HepG2 (cell line): ENCODE data around the gene ZNF618. TPM values are rescaled to one million over a fixed set of nuclear protein-coding genes. Genes with fewer than 3 reads are reported as not detected.

Experiments
- BRCA1 ChIP-seq: sonication (generic); formaldehyde crosslinking; IDR thresholded peaks from 2 replicates; pipeline ENCODE4 v1.4.0; 2020; ENCODE audit warnings: missing genetic modification reagents
- KDM5B ChIP-seq: sonication (generic); formaldehyde crosslinking; IDR thresholded peaks from 2 replicates; pipeline ENCODE4 v1.4.0; 2020; ENCODE audit warnings: missing genetic modification reagents, mild to moderate bottlenecking, borderline replicate concordance
- KLF13 ChIP-seq: sonication (generic); formaldehyde crosslinking; IDR thresholded peaks from 2 replicates; pipeline ENCODE4 v1.4.0; 2020; ENCODE audit warnings: mild to moderate bottlenecking, missing genetic modification reagents
- RFX1 ChIP-seq: fragments of 450-650 bp; IDR thresholded peaks from 2 replicates; pipeline ENCODE4 v1.6.1; 2017
- RFX5 ChIP-seq: IDR thresholded peaks from 2 replicates; pipeline ENCODE4 v1.6.1; 2011; ENCODE audit warnings: low read depth, low read length, improper control_type of control experiment
- SMAD9 ChIP-seq: sonication (generic); formaldehyde crosslinking; IDR thresholded peaks from 2 replicates; pipeline ENCODE4 v1.5.1; 2020; ENCODE audit warnings: mild to moderate bottlenecking, missing genetic modification reagents
- TBL1XR1 ChIP-seq: fragments of 150-350 bp; IDR thresholded peaks from 2 replicates; pipeline ENCODE4 v1.6.1; 2014; ENCODE audit warnings: borderline replicate concordance, low read length; ENCODE audit not compliant: partially characterized antibody
- TBP ChIP-seq: sonication (generic); formaldehyde crosslinking; IDR thresholded peaks from 2 replicates; pipeline ENCODE4 v1.5.0; 2020; ENCODE audit warnings: missing genetic modification reagents
- TEAD3 ChIP-seq: optimal IDR thresholded peaks from 2 replicates; pipeline ENCODE3; 2016; ENCODE audit warnings: borderline replicate concordance
- ZFYVE20 ChIP-seq: sonication (generic); formaldehyde crosslinking; IDR thresholded peaks from 2 replicates; pipeline ENCODE4 v1.8.0; 2023; ENCODE audit warnings: low read depth, mild to moderate bottlenecking, moderate library complexity, missing genetic modification reagents, borderline replicate concordance
- ZNF333 ChIP-seq: sonication (generic); formaldehyde crosslinking; IDR thresholded peaks from 2 replicates; pipeline ENCODE4 v1.4.0; 2020; ENCODE audit warnings: mild to moderate bottlenecking, missing genetic modification reagents, borderline replicate concordance
- ZNF484 ChIP-seq: sonication (generic); formaldehyde crosslinking; IDR thresholded peaks from 2 replicates; pipeline ENCODE4 v1.5.1; 2020; ENCODE audit warnings: mild to moderate bottlenecking, low read depth, missing genetic modification reagents, borderline replicate concordance
- ZNF562 ChIP-seq: sonication (generic); formaldehyde crosslinking; IDR thresholded peaks from 2 replicates; pipeline ENCODE4 v1.8.0; 2022; ENCODE audit warnings: missing genetic modification reagents, borderline replicate concordance
- ZNF7 ChIP-seq: IDR thresholded peaks from 2 replicates; pipeline ENCODE4 v1.6.1; 2016; ENCODE audit warnings: missing biosample characterization, missing genetic modification reagents
- ZNF775 ChIP-seq: sonication (generic); formaldehyde crosslinking; IDR thresholded peaks from 2 replicates; pipeline ENCODE4 v1.4.0; 2020; ENCODE audit warnings: missing genetic modification reagents, mild to moderate bottlenecking, moderate library complexity, borderline replicate concordance
- ZNF776 ChIP-seq: sonication (generic); formaldehyde crosslinking; IDR thresholded peaks from 2 replicates; pipeline ENCODE4 v1.4.0; 2020; ENCODE audit warnings: mild to moderate bottlenecking, missing genetic modification reagents
- polyA plus RNA-seq, 8 experiments: library from polyadenylated mRNA; depleted of rRNA in 3 of 8; stranded (reverse) in 7 of 8; unstranded in 1 of 8; fragments of >200 nt; fragmentation: Illumina TruSeq in 4 of 8; extraction: Trizol in 4 of 8; gene quantifications; 2 replicates each; pipeline versions ENCODE4 v1.2.1 to v1.2.3, GENCODE V29; 2011 to 2016; ENCODE audit warnings: low read depth in 4 of 8, missing spikeins in 1 of 8, mixed read lengths in 1 of 8; ENCODE audit not compliant: insufficient read depth in 1 of 8
- total RNA-seq, 5 experiments: library from RNA; depleted of rRNA; stranded (reverse); fragments of >200 nt; fragmentation: Illumina TruSeq; extraction: Trizol; gene quantifications; 2 replicates each; pipeline ENCODE4 v1.2.3, GENCODE V29; 2016; ENCODE audit warnings: low read depth in 1 of 5
- TF ChIP-seq, protein P1 (sequence below): IDR thresholded peaks from 2 replicates; pipeline ENCODE4 v1.6.1; 2016; ENCODE audit warnings: missing genetic modification reagents, missing compliant biosample characterization
- TF ChIP-seq, protein P2 (sequence below): IDR thresholded peaks from 2 replicates; pipeline ENCODE4 v1.6.1; 2016; ENCODE audit warnings: control low read depth
- TF ChIP-seq, protein P3 (sequence below), 2 experiments: fragments of 450-650 bp in 1 of 2; sonication (generic) in 1 of 2; formaldehyde crosslinking in 1 of 2; IDR thresholded peaks; 2 replicates each; pipeline versions ENCODE4 v1.6.1 to v1.8.0; 2016 to 2022; ENCODE audit warnings: antibody characterized with exemption in 1 of 2, mild to moderate bottlenecking in 1 of 2, missing genetic modification reagents in 1 of 2

Gene ZNF618
- total and polyA plus RNA-seq, 2 of the 13 experiments (the other 11 are each of a cell fraction or from before 2014, with no cell fraction given): 0.07 TPM

DNA sequence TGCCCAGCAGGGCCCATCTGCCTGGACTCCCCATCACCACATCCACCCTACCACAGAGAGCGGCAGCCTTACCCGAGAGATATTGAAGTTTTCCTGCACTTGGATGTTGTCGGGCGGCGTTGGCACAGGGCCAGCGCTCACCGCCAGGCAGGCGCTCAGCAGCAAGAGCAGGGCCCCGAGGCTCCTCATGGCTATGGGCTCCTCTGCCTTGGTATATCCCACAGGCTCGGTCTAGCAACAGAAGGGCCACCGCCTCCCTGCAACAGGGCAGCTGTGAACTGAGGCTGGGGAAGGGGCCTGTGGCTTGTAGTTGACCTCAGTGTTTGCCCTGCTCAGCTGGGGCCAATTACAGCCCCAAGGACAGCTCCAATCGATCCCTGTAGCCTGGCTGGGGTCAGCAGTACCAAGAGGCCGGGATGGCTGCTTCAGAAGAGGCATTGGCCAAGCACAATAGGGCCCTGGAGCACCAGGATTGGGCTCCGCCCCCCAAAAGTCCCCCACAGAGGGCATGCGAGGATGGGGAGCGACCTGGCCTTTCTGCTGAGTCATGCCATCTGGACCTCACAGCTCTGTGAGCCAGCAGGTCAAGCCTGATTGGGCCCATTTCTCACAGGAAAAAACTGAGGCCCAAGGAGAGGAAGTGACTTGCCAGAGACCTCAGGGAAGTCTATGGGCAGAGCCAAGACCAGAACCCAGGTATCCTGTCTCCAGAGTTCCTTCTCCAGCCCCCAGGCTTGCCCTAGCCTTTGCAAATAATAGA is 202.1 kb downstream of the ZNF618 start, which contains the start of gene AMBP (continued):
- TF ChIP-seq TBP (CRISPR knock-in tag) (no peak), ZFYVE20 (CRISPR knock-in tag) (no peak), TEAD3 (peak; percentile 85), ZNF7 (no peak), ZNF333 (CRISPR knock-in tag) (peak; percentile 96; the same call in 1 of the 2 replicates), RFX1 (no peak), ZNF776 (peak; percentile 90; the same call in 1 of the 2 replicates), BRCA1 (CRISPR knock-in tag) (no peak), ZNF562 (CRISPR knock-in tag) (no peak), TBL1XR1 (peak; percentile 90), RFX5 (no peak), KDM5B (CRISPR knock-in tag) (peak; percentile 92), ZNF775 (CRISPR knock-in tag) (no peak), SMAD9 (CRISPR knock-in tag) (0 out of 2 replicates have a peak, but pooled peaks have one; percentile 52), ZNF484 (no peak), KLF13 (peak; percentile 61; the same call in 1 of the 2 replicates)
- TF ChIP-seq, protein P1, sequence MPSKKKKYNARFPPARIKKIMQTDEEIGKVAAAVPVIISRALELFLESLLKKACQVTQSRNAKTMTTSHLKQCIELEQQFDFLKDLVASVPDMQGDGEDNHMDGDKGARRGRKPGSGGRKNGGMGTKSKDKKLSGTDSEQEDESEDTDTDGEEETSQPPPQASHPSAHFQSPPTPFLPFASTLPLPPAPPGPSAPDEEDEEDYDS (CRISPR knock-in tag): peak; percentile 98
- TF ChIP-seq, protein P2, sequence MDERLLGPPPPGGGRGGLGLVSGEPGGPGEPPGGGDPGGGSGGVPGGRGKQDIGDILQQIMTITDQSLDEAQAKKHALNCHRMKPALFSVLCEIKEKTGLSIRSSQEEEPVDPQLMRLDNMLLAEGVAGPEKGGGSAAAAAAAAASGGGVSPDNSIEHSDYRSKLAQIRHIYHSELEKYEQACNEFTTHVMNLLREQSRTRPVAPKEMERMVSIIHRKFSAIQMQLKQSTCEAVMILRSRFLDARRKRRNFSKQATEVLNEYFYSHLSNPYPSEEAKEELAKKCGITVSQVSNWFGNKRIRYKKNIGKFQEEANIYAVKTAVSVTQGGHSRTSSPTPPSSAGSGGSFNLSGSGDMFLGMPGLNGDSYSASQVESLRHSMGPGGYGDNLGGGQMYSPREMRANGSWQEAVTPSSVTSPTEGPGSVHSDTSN: no peak
- TF ChIP-seq, protein P3, sequence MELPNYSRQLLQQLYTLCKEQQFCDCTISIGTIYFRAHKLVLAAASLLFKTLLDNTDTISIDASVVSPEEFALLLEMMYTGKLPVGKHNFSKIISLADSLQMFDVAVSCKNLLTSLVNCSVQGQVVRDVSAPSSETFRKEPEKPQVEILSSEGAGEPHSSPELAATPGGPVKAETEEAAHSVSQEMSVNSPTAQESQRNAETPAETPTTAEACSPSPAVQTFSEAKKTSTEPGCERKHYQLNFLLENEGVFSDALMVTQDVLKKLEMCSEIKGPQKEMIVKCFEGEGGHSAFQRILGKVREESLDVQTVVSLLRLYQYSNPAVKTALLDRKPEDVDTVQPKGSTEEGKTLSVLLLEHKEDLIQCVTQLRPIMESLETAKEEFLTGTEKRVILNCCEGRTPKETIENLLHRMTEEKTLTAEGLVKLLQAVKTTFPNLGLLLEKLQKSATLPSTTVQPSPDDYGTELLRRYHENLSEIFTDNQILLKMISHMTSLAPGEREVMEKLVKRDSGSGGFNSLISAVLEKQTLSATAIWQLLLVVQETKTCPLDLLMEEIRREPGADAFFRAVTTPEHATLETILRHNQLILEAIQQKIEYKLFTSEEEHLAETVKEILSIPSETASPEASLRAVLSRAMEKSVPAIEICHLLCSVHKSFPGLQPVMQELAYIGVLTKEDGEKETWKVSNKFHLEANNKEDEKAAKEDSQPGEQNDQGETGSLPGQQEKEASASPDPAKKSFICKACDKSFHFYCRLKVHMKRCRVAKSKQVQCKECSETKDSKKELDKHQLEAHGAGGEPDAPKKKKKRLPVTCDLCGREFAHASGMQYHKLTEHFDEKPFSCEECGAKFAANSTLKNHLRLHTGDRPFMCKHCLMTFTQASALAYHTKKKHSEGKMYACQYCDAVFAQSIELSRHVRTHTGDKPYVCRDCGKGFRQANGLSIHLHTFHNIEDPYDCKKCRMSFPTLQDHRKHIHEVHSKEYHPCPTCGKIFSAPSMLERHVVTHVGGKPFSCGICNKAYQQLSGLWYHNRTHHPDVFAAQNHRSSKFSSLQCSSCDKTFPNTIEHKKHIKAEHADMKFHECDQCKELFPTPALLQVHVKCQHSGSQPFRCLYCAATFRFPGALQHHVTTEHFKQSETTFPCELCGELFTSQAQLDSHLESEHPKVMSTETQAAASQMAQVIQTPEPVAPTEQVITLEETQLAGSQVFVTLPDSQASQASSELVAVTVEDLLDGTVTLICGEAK (IDR thresholded peaks at IDR 0.05): no peak
- TF ChIP-seq, protein P3 (CRISPR knock-in tag; IDR thresholded peaks at IDR 0.05): peak; percentile 89
